Measurements from ENCODE around the gene CTNND2.

CTNND2 gene

DNA sequence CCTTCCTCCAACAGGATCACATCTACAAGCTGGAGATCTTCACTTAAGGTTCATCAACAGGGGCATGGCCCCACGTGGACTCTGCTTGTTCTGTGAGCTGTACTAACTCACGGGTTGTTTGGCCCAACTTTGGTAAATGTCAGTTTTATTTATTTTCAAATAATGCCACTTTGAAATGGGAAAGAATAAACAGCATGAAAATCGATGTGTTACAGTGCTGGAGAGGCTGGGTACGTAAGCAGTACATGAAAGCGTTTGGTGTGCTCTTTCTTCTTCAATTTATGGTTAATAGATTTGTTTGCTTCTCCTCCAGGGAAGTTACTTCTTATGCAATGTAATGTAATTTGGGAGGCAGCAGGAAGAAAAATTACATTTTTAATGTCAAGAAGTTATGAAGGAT is 753.3 kb downstream of the CTNND2 start:
- H3K27me3 ChIP-seq (ENCODE audit: control insufficient read depth, low read length), result no peaks in the 10 kb centered on the region
- no peaks in the 10 kb centered on the region for H3K9me2 ChIP-seq (replicated peaks; ENCODE audit: control insufficient read depth, low read length)
- H3K4me3 ChIP-seq (ENCODE audit: low read length), result no peak overlapping the region
- no peaks in the 10 kb centered on the region for H3K79me2 ChIP-seq (ENCODE audit: control insufficient read depth, low read length)
- no peaks in the 10 kb centered on the region for H4K20me1 ChIP-seq (ENCODE audit: control insufficient read depth, insufficient read depth, low read depth, low read length)
- H3K4me2 ChIP-seq (ENCODE audit: low read length), result no peak overlapping the region
- no peaks in the 10 kb centered on the region for H3K36me3 ChIP-seq (ENCODE audit: control insufficient read depth, low read length)
- H3K27ac ChIP-seq (ENCODE audit: low read depth, low read length), result no peak overlapping the region
- no peaks in the 10 kb centered on the region for H3F3A ChIP-seq (ENCODE audit: control insufficient read depth, insufficient read depth)
- TF ChIP-seq, protein P1, sequence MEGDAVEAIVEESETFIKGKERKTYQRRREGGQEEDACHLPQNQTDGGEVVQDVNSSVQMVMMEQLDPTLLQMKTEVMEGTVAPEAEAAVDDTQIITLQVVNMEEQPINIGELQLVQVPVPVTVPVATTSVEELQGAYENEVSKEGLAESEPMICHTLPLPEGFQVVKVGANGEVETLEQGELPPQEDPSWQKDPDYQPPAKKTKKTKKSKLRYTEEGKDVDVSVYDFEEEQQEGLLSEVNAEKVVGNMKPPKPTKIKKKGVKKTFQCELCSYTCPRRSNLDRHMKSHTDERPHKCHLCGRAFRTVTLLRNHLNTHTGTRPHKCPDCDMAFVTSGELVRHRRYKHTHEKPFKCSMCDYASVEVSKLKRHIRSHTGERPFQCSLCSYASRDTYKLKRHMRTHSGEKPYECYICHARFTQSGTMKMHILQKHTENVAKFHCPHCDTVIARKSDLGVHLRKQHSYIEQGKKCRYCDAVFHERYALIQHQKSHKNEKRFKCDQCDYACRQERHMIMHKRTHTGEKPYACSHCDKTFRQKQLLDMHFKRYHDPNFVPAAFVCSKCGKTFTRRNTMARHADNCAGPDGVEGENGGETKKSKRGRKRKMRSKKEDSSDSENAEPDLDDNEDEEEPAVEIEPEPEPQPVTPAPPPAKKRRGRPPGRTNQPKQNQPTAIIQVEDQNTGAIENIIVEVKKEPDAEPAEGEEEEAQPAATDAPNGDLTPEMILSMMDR (IDR thresholded peaks at IDR 0.05; ENCODE audit: low read depth, low read length, poor library complexity, severe bottlenecking), result no peak
- TF ChIP-seq EZH2phosphoT487 (IDR thresholded peaks at IDR 0.05; ENCODE audit: borderline replicate concordance, low read length), result no peak
- H3K4me1 ChIP-seq (ENCODE audit: control insufficient read depth, low read length), result no peaks in the 10 kb centered on the region
- H3K9me3 ChIP-seq (ENCODE audit: control insufficient read depth, insufficient read depth, low read length), result no peaks in the 10 kb centered on the region

DNA sequence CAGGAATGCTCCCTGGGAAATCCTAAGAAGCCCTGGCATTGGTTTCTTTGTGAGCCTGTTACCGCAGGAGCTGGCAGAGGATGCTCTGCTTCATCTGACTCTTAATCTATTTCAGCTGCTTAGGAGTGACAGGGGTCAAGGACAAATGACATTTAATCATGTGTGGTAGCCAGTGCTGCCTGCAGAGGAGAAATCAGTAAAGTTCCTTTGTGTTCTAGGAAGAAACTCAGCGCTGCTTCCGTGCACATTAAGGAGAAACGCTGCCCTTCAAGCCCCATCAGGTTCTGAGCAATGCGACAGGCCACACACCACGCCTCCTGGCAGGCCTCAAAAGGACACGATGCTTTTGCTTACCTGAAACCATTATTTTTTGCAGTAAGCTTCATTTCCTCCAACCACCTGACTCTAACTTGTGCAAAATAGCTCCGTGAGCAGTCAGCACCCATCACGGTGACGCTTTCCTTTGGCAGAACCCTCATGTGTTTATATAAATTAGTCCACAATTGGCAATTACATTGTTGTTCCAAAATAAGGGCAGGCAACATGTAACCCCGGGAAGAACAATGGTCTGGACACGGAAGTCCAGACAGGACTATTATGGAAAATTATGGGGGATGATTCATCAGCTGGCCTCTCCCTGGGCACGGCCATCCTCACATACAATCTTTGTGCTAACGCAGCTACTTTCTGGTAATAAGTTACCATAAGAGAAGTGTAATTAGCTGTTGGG is 755.3 kb downstream of the CTNND2 start:
- Histone ChIP-seq H4K20me1 (ENCODE audit: control insufficient read depth, insufficient read depth, low read depth, low read length) (no peaks in the 10 kb centered on the region), H3K4me2 (ENCODE audit: low read length) (no peak overlapping the region), H3K79me2 (ENCODE audit: control insufficient read depth, low read length) (no peaks in the 10 kb centered on the region), H3K27me3 (ENCODE audit: control insufficient read depth, low read length) (no peaks in the 10 kb centered on the region), H3K4me1 (ENCODE audit: control insufficient read depth, low read length) (no peaks in the 10 kb centered on the region), H3K4me3 (ENCODE audit: low read length) (no peak overlapping the region), H3F3A (ENCODE audit: control insufficient read depth, insufficient read depth) (no peaks in the 10 kb centered on the region), H3K27ac (ENCODE audit: low read depth, low read length) (no peak overlapping the region), H3K9me3 (ENCODE audit: control insufficient read depth, insufficient read depth, low read length) (no peaks in the 10 kb centered on the region), H3K36me3 (ENCODE audit: control insufficient read depth, low read length) (no peaks in the 10 kb centered on the region), H3K9me2 (replicated peaks; ENCODE audit: control insufficient read depth, low read length) (no peaks in the 10 kb centered on the region)
- TF ChIP-seq, protein P1 (IDR thresholded peaks at IDR 0.05; ENCODE audit: low read depth, low read length, poor library complexity, severe bottlenecking), result no peak
- TF ChIP-seq EZH2phosphoT487 (IDR thresholded peaks at IDR 0.05; ENCODE audit: borderline replicate concordance, low read length), result no peak

DNA sequence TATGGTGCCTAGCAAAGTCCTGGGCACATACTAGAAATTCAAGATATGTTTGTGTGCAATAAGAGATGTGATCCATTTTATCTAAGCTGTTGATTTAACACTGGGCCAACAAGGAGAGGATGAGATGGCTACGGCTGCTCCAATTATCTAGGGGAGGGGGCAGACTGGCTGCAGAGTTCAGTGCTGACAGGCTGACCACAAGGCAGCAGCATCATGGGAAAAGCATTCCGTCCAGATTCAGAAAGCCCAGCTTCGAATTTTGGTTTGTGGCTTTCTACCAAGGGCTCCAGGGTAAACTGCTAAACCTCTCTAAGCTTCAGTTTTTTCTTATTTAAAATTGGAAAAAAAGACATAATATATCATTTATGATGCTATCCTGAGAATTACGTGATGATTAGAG is 758.1 kb downstream of the CTNND2 start:
- Histone ChIP-seq H3K79me2 (ENCODE audit: control insufficient read depth, low read length) (no peaks in the 10 kb centered on the region), H3K36me3 (ENCODE audit: control insufficient read depth, low read length) (no peaks in the 10 kb centered on the region), H3F3A (ENCODE audit: control insufficient read depth, insufficient read depth) (no peaks in the 10 kb centered on the region), H3K27ac (ENCODE audit: low read depth, low read length) (no peak overlapping the region), H3K4me3 (ENCODE audit: low read length) (no peak overlapping the region), H3K4me2 (ENCODE audit: low read length) (no peak overlapping the region), H3K4me1 (ENCODE audit: control insufficient read depth, low read length) (no peaks in the 10 kb centered on the region), H3K27me3 (ENCODE audit: control insufficient read depth, low read length) (no peaks in the 10 kb centered on the region), H3K9me2 (replicated peaks; ENCODE audit: control insufficient read depth, low read length) (no peaks in the 10 kb centered on the region), H3K9me3 (ENCODE audit: control insufficient read depth, insufficient read depth, low read length) (no peaks in the 10 kb centered on the region), H4K20me1 (ENCODE audit: control insufficient read depth, insufficient read depth, low read depth, low read length) (no peaks in the 10 kb centered on the region)
- TF ChIP-seq, protein P1 (IDR thresholded peaks at IDR 0.05; ENCODE audit: low read depth, low read length, poor library complexity, severe bottlenecking), result no peak
- no peak for TF ChIP-seq EZH2phosphoT487 (IDR thresholded peaks at IDR 0.05; ENCODE audit: borderline replicate concordance, low read length)

Data from DOHH2 (cell line).